GM10847 (cell line): ENCODE measurements around the gene C1orf185.

ENCODE experiments used
- POLR2A ChIP-seq: IDR thresholded peaks from 2 replicates; pipeline ENCODE4 v1.6.1; 2011; ENCODE audit not compliant: insufficient read length; ENCODE audit errors: extremely low read depth

The C1orf185 gene

DNA sequence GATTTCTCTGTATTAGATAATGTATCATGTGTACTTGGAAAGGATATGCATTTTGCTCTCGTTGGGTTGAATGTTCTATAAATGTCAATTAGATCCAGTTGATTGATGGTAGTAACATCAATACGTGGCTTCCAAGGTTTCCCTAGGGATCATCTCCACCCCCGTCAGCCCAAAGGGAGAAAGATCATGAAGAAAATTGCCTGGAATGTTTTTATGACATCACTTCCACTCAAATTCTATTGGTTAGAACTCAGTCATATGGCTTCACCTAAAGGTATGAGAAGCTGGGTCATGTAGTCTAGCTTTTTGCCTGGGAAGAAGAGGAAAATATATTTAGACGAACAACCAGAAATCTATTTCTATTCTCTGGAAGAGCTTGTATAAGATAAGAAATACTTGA is at the start of gene C1orf185:
Gene C1orf185 (plus strand): TSS at position 253 of the 400 bp plus-strand sequence. CDS start 6 bp downstream, at position 259.
- no peak for TF ChIP-seq POLR2A

DNA sequence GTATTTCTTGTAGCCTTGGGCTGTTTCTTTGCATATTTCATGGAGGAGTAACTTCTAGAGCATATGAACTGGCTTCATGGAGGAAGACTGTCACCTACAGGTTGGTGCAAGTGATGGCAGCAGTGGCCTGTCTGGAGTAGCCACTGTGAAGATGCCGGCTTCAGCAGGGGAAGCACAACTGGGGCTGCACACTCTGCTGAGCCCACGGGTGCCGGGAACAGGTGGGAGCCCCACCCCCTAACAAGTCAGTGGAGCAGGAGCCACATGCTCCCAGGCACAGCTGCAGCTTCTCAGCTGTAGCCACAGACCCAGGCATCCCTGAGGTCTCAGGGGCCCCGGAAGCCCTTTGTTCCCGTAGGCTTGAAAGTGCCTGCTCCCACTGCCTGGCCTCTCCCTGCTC is 43.2 kb upstream of the C1orf185 start:
- TF ChIP-seq POLR2A = no peak

DNA sequence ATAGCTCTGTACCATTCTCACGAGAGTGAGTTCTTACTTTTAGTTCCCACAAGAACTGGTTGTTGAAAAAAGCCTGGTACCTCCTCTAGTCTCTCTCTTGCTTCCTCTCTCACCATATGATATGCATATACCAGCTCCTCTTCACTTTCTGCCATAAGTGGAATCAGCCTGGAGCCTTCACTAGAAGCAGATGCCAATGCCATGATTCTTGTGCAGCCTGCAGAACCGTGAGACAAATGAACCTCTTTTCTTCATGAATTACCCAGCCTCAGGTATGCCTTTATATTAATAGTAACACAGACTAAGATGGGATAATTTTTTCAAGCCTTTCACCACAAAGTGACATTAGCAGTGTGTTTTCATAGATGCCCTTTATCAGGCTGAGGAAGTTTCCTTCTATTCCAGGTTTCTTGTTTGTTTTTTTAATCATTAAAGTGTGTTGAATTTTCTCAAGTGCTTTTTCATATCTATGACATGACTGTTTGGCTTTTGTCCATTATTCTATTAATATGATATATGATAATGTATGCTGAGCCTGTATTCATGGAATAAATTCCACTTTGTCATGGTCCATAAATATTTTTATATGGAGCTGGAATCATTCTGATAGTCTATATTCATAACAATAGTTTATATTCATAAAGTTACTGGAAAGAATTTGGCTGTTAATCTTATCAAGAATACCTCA is 40.7 kb upstream of the C1orf185 start:
- no peak for TF ChIP-seq POLR2A

DNA sequence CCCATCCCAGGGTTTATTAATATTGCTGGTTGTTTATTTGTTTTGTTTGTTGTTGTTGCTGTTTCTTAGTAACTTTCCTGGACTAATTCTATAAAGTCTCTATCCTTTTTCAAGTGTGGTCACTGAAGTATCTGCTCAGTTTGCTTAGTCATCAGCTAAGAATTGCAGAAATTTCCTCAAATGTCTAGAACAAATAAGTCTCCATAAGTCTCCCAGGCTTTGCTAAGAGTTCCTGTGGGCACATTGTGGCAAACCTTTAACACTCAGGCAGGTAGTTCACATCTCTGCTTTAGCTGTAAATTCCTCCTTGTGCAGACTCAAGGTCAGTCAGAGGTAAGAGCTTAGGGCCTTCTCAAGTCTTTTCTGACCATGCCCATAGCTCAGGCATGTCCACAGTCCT is 38.9 kb upstream of the C1orf185 start:
- no peak for TF ChIP-seq POLR2A

DNA sequence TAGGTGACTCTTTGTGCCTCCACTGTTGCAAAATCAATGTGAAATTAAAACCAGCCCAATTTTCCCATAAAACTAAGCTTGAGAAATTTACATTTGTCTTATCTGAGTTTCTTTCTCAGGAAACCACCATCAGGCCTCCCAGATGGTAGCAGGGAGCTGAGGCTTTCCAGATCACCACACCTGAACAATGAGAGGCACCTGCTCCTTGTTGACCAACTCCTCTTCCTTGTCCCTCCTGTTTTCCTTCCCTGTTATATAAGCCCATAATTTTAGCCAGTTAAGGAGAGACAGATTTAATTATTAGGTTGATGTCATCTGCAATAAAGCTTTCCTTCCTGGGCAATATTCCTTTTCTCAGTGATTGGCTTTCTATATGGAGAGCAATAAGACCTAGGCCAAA is 32.0 kb upstream of the C1orf185 start:
- no peak for TF ChIP-seq POLR2A

DNA sequence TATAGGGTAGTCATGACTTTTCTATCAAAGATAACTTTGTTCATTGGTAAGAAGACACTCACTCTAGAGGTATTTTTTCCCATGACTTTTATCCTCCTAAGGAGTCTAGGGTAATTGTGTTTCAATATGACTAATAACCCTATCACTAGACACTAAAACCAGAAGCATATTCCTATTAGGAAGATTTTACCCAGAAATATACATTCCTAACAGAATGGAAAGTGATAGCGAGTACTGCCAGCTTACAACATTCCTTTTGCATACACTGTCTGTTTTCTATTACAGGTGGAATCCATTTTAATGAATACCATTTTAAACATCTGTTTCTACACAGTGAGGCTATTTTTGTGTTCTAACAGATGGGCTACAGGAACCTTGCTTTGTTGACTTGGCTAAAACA is 31.4 kb upstream of the C1orf185 start:
- TF ChIP-seq POLR2A = no peak

DNA sequence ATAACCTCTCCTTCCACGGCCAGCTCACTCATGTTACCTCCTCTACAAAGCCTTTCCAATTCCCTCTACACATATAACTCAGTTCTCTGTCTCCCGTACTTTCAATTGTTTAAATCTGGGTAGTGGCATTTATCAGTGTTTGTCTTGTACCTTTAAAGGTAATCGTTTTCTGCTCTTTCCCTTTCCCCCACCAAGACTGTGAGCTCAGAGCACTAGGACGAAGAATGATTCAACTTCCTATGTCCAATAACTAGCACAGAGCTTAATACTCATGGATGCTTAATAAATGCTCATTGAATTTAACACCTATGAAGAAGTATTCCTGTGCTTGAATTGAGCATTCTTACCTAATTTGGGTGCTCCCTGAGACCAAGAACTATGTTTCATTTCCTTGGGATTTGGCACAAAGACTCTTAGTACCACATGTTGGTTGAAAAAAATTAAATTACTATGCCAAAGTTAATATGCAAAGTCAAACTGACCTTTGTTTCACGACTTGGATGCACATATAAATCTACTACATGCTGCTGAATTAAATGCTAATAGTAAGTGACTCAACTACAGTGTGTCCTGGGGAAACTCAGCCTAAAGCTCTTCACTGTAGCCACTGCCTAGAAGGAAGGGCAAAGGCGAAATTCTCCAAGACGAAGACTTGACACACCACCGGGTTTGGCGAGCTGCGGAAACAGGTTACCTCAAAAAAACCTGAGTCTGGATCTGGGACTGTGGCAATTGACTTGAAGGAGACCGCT is 30.6 kb upstream of the C1orf185 start:
- no peak for TF ChIP-seq POLR2A

GRCh38 chr1:51072043-51072439 is 30.0 kb upstream of the C1orf185 start:
- TF ChIP-seq POLR2A = no peak

- TF ChIP-seq POLR2A = no peak
Observed at GRCh38 chr1:51072651-51073050, 29.4 kb upstream of the C1orf185 start.

- no peak for TF ChIP-seq POLR2A
Observed at GRCh38 chr1:51073456-51073855, 28.6 kb upstream of the C1orf185 start.

- TF ChIP-seq POLR2A = no peak
Observed at GRCh38 chr1:51086496-51087271, 15.3 kb upstream of the C1orf185 start.

- no peak for TF ChIP-seq POLR2A
Observed at GRCh38 chr1:51088474-51088873, 13.6 kb upstream of the C1orf185 start.

- TF ChIP-seq POLR2A = no peak
Observed at GRCh38 chr1:51093581-51093980, 8.4 kb upstream of the C1orf185 start.

- no peak for TF ChIP-seq POLR2A
Observed at GRCh38 chr1:51097171-51097570, 4.9 kb upstream of the C1orf185 start.

GRCh38 chr1:51100264-51100880 is 1.7 kb upstream of the C1orf185 start:
- TF ChIP-seq POLR2A = no peak
